Smooth muscle cell (in vitro differentiated cells): ENCODE results near the gene EOLA2. TPM values are rescaled to one million over a fixed set of nuclear protein-coding genes. Genes with fewer than 3 reads are reported as not detected.

Experiments
- DNase-seq: peaks from one replicate; lab custom pipeline; 2025; ENCODE audit not compliant: unreplicated experiment; lab: John Stamatoyannopoulos, UW
- H2AFZ ChIP-seq: fragments of 200-600 bp; sonication (generic); 2 replicates; pipeline ENCODE4 v1.6.0; 2016; ENCODE audit warnings: antibody characterized with exemption, low read depth, mild to moderate bottlenecking
- H3F3A ChIP-seq: fragments of 200-600 bp; sonication (generic); 2 replicates; pipeline ENCODE4 v1.6.0; 2017; ENCODE audit warnings: antibody characterized with exemption, low read depth
- H3K27ac ChIP-seq: fragments of 200-600 bp; sonication (generic); 2 replicates; pipeline ENCODE4 v1.5.1; 2016; ENCODE audit warnings: low read depth, mild to moderate bottlenecking
- H3K27me3 ChIP-seq: fragments of 200-600 bp; sonication (generic); 2 replicates; pipeline ENCODE4 v1.6.1; 2016; ENCODE audit warnings: low read depth, mild to moderate bottlenecking
- H3K36me3 ChIP-seq: fragments of 200-600 bp; sonication (generic); 2 replicates; pipeline ENCODE4 v1.5.1; 2016; ENCODE audit warnings: low read depth
- H3K4me1 ChIP-seq: fragments of 200-600 bp; sonication (generic); 2 replicates; pipeline ENCODE4 v1.5.1; 2016; ENCODE audit warnings: low read depth
- H3K4me2 ChIP-seq: fragments of 200-600 bp; sonication (generic); 2 replicates; pipeline ENCODE4 v1.6.0; 2016; ENCODE audit warnings: mild to moderate bottlenecking
- H3K4me3 ChIP-seq: fragments of 200-600 bp; sonication (generic); 2 replicates; pipeline ENCODE4 v1.5.1; 2016; ENCODE audit warnings: mild to moderate bottlenecking
- H3K79me2 ChIP-seq: fragments of 200-600 bp; sonication (generic); 2 replicates; pipeline ENCODE4 v1.6.0; 2016; ENCODE audit warnings: low read depth, mild to moderate bottlenecking
- H3K9ac ChIP-seq: fragments of 200-600 bp; sonication (generic); 2 replicates; pipeline ENCODE4 v1.6.0; 2016; ENCODE audit warnings: low read depth
- H3K9me3 ChIP-seq: fragments of 200-600 bp; sonication (generic); replicated peaks from 2 replicates; pipeline ENCODE4 v1.5.1; 2016; ENCODE audit warnings: low read depth
- H4K20me1 ChIP-seq: fragments of 200-600 bp; sonication (generic); 2 replicates; pipeline ENCODE4 v1.6.0; 2016; ENCODE audit warnings: low read depth
- CTCF ChIP-seq: fragments of 200-600 bp; sonication (generic); IDR thresholded peaks from 2 replicates; pipeline ENCODE4 v1.5.1; 2017; ENCODE audit warnings: borderline replicate concordance, mild to moderate bottlenecking, antibody characterized with exemption; ENCODE audit not compliant: insufficient read depth, poor library complexity, severe bottlenecking
- WGBS: methylation state at CpG from one replicate; pipeline ENCODE4 v1.1.7; 2016; ENCODE audit warnings: low lambda C conversion rate; 5-methylcytosine and 5-hydroxymethylcytosine counted together
- polyA plus RNA-seq: library from polyadenylated mRNA; unstranded; fragments of >200 nt; fragmentation: Nextera tagmentation; extraction: Ambion mirVana; gene quantifications from 2 replicates; pipeline ENCODE4 v1.2.1, GENCODE V29; 2016
- total RNA-seq: library from RNA; depleted of rRNA; stranded (reverse); fragments of >200 nt; gene quantifications from 2 replicates; pipeline ENCODE4 v1.2.3, GENCODE V29; 2014

EOLA2 gene
- total and polyA plus RNA-seq, 2 experiments from 2014 or later: 31.2 to 52.5 TPM

- H3K36me3 ChIP-seq: no peaks in the 10 kb centered on the region
- no peak overlapping the region for H3K27ac ChIP-seq
- no peaks in the 10 kb centered on the region for H3K79me2 ChIP-seq
- no peak overlapping the region for H3K4me2 ChIP-seq
- 71% methylated on average over 3 of the region's 3 CpGs for WGBS
- DNase-seq: no peak
- no peaks in the 10 kb centered on the region for H4K20me1 ChIP-seq
- no peaks in the 10 kb centered on the region for H3F3A ChIP-seq
- H3K4me1 ChIP-seq: no peaks in the 10 kb centered on the region
- no peak overlapping the region for H3K9ac ChIP-seq
- H3K27me3 ChIP-seq: no peaks in the 10 kb centered on the region
- H3K4me3 ChIP-seq: no peak overlapping the region
- no peak overlapping the region for H2AFZ ChIP-seq
- H3K9me3 ChIP-seq: no peaks in the 10 kb centered on the region
- TF ChIP-seq CTCF: no peak
Measured at GRCh38 chrX:149916745-149917392, 21.4 kb downstream of the EOLA2 start.

- Histone ChIP-seq H2AFZ (no peak overlapping the region), H3K27ac (no peak overlapping the region), H3K4me1 (no peaks in the 10 kb centered on the region), H3K36me3 (no peaks in the 10 kb centered on the region), H3K4me3 (no peak overlapping the region), H3K27me3 (no peaks in the 10 kb centered on the region), H4K20me1 (no peaks in the 10 kb centered on the region), H3K9ac (no peak overlapping the region), H3K79me2 (no peaks in the 10 kb centered on the region), H3F3A (no peaks in the 10 kb centered on the region), H3K9me3 (no peaks in the 10 kb centered on the region), H3K4me2 (no peak overlapping the region)
- WGBS: 86% methylated on average over 9 of the region's 9 CpGs
- no peak for TF ChIP-seq CTCF
- DNase-seq: no peak
Measured at GRCh38 chrX:149910178-149910695, 28.1 kb downstream of the EOLA2 start.

- Histone ChIP-seq H3K4me2 (no peak overlapping the region), H3K9ac (no peak overlapping the region), H3K4me3 (no peak overlapping the region), H3K4me1 (no peaks in the 10 kb centered on the region), H3F3A (no peaks in the 10 kb centered on the region), H3K27ac (no peak overlapping the region), H4K20me1 (no peaks in the 10 kb centered on the region), H3K36me3 (no peaks in the 10 kb centered on the region), H3K79me2 (no peaks in the 10 kb centered on the region), H3K27me3 (no peaks in the 10 kb centered on the region), H3K9me3 (no peaks in the 10 kb centered on the region), H2AFZ (no peak overlapping the region)
- TF ChIP-seq CTCF: no peak
- 77% methylated on average over 4 of the region's 4 CpGs for WGBS
- DNase-seq: no peak
Measured at GRCh38 chrX:149909324-149910177, 28.7 kb downstream of the EOLA2 start.
